NCI-H345 treated with DMSO at 0.1 percent for 48 hours (cell line): ENCODE measurements around the gene GJA4.

Experiments
- DNase-seq: peaks from one replicate; lab custom pipeline; 2025; ENCODE audit not compliant: unreplicated experiment; lab: John Stamatoyannopoulos, UW

The GJA4 gene

DNA sequence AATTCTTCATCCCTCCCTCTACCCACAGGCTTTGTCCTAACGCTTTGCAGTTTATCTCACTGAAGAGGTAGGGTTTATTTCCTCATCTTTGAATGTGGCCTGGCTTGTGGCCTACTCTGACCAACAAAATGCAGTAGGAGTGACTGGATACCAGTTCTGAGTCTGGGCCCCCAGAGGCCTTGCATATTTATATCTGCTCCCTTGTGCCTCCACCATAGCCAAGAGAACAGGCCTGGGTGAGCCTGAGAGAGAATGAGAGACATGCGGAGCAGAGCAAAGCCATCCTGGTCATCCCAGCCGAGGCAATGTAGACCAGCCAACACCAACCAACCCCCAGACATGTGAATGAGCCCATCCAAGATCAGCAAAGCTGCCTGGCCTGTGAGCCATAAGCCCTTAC lies 36.5 kb downstream of the GJA4 start:
- DNase-seq: no peak

DNA sequence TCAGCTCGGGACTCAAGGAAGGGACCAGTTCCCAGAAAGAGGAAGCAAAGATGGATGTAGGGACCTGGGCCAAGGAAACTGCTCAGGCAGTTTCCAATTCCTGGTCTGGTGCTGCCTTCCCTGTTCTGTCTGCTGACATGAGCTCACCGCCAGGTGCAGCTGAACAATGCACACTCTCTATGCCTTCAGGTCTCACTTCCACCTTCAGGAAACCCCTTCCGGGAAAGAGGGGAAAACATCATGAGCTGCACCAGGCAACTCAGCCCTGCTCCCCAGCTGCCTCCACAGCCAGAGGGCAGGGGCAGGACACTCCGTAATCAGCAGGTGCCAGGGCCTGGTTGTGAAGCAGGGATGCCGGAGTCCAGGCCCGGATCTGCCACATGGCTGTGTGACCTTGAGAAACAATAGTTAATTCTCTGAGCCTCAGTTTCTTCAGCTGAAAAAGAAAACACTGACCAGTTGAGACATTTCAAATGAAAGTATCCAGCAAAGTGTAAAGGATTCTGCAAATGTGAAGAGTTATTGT lies 39.0 kb downstream of the GJA4 start:
- DNase-seq: no peak

GRCh38 chr1:34833711-34834110 lies 40.9 kb downstream of the GJA4 start:
- DNase-seq: no peak

- DNase-seq: no peak
Observed at GRCh38 chr1:34839526-34840305, 46.9 kb downstream of the GJA4 start.

DNA sequence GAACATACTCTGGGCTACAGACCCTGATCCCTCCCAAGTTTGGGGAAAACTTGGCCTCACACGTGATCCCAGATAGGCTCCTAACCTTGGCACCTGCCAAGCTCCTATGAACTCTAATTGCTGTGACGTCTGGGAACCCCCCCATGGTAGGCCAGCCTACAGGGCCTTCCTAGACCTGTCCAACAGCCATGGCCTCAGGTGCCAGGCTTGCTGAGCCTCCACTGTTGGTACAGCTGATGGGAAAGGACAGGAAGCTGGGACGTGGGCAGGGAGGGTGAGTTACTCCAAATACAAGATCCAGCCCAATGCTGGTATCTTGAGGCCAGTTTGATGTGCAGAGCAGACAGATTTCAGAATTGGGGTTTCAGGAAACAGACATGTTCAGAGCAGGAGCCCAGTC lies 47.6 kb downstream of the GJA4 start:
- DNase-seq: no peak

DNA sequence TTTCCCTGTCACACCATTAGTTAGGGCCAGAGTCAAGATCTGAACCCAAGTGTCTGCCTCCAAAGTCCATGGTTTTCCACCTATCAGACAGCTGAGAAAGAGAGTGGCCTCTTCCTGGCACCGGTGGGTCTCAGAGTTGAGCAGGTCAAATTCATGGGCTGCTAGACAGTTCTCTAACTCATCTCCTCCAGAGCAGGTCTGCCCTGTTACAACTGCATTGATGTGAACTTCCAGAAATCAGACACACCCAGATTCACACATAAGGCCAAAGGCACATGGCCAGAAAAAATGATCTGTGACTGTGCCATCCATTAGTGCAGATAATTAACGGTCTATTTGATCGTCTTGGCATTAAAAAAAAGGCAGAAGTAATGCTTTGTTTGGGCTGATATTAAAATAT lies 49.3 kb downstream of the GJA4 start:
- no peak for DNase-seq

DNA sequence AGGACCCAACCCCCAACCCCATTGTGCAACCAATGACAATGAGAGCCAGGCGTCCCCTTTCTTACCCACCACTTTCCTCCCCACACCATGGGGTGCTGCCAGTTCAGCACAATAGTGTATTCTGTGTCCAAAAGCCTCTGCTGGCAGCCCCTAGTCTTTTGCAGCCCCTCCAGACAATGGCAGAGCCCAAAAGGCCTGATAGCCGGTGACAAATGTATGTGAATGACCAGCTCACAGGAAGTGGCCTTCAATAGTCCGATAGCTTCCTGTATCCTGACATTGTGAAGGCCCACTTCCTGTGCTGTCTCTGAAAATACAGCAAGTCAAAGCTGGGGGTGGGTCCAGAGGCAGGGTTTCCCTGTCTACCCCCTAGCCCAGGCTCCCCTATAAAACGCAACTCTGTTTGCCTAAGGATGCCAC lies 50.2 kb downstream of the GJA4 start:
- DNase-seq: no peak

DNA sequence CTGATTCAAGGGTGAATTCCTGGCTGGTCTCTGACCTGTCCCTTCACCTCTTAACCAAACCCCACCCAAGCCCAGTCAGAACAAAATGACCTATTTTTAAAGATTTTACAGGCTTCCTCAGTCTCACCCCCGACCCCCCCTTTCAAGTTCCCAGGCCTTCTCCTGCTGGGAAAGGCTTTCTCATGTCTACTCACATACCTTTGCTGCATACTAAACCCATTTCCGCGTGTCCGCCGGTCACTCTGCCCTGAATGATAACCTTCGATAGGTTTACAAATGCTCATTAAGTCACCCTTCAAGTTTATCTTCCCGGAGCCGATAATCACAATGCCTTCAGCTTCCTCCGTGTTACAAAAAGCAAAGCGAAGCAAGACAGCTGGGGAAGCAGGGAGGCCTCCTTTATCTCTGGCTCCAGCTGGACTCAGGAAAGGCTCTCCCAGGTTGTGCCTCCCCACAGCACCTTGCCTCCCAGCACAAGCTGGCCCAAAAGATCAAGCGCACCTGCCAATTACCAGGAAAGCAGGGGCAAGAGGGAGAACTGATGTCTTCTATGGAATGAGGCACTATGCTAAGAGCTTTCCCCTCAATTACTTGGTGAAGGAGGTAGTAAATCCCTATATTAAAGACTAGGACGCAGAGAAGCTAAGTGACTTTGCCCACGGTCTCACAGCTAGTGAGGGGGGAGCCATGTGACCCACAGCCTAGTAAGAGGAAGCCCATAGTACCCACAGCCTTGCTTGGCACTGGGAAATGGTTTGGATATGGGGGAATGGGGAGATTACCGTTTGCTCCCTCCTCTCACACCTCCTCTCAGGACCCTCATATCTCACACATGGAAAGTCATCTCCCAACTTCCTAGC lies 50.8 kb downstream of the GJA4 start:
- no peak for DNase-seq

- DNase-seq: no peak
Observed at GRCh38 chr1:34844252-34844634, 51.4 kb downstream of the GJA4 start.
